Tibial nerve (tissue), 4 donors: ENCODE results near the gene KDM2B. TPM values are rescaled to one million over a fixed set of nuclear protein-coding genes. Genes with fewer than 3 reads are reported as not detected.
"Not testable (repeated sequence)": the region's sequence is repeated elsewhere in the genome, so short reads cannot be mapped to it uniquely, and the experiment has no call there.

ENCODE experiments used
- DNase-seq, 2 donors: peaks; one replicate each; pipeline ENCODE4 v3.0.0-alpha.2; 2019; ENCODE audit warnings: low spot score in 2 of 2
- H3K27ac ChIP-seq, 4 donors: fragments of 200-600 bp; sonication (generic) in 3 of 4; one replicate each; pipeline ENCODE4 v1.5.1; 2017 to 2019; ENCODE audit warnings: mild to moderate bottlenecking in 1 of 4
- H3K27me3 ChIP-seq, 2 donors: fragments of 200-600 bp; sonication (generic) in 1 of 2; one replicate each; pipeline versions ENCODE4 v1.5.1 to v1.6.0; 2017 to 2019
- H3K36me3 ChIP-seq, 3 donors: fragments of 200-600 bp; sonication (generic); one replicate each; pipeline ENCODE4 v1.5.1; 2018 to 2019
- H3K4me1 ChIP-seq, 4 donors: fragments of 200-600 bp; sonication (generic) in 3 of 4; one replicate each; pipeline ENCODE4 v1.5.1; 2017 to 2019
- H3K4me3 ChIP-seq, 4 donors: fragments of 200-600 bp; sonication (generic) in 3 of 4; one replicate each; pipeline ENCODE4 v1.5.1; 2017 to 2019; ENCODE audit warnings: mild to moderate bottlenecking in 1 of 4, moderate library complexity in 1 of 4
- H3K9me3 ChIP-seq, 4 donors: fragments of 200-600 bp; sonication (generic) in 3 of 4; one replicate each; pipeline ENCODE4 v1.5.1; 2017 to 2019
- CTCF ChIP-seq, 5 experiments: fragments of 200-600 bp in 3 of 5; fragments of 450-650 bp in 2 of 5; sonication (generic) in 3 of 5; IDR thresholded peaks; one replicate each; pipeline ENCODE4 v1.5.1; 2016 to 2019; ENCODE audit warnings: antibody characterized with exemption in 5 of 5, mild to moderate bottlenecking in 3 of 5, moderate library complexity in 2 of 5
- EP300 ChIP-seq, 2 donors: sonication (generic); formaldehyde crosslinking; IDR thresholded peaks; one replicate each; pipeline ENCODE4 v1.6.1; 2017; ENCODE audit warnings: antibody characterized with exemption in 2 of 2, mild to moderate bottlenecking in 1 of 2
- POLR2A ChIP-seq, 2 donors: fragments of 450-650 bp; IDR thresholded peaks; one replicate each; pipeline ENCODE4 v1.6.1; 2017; ENCODE audit warnings: antibody characterized with exemption in 2 of 2, mild to moderate bottlenecking in 2 of 2, moderate library complexity in 2 of 2
- WGBS, 2 donors: methylation state at CpG; one replicate each; pipeline ENCODE4 v1.1.5; 2018; 5-methylcytosine and 5-hydroxymethylcytosine counted together
- total RNA-seq, 4 donors: library from RNA; depleted of rRNA; stranded (reverse); fragments of >200 nt; gene quantifications; one replicate each; pipeline ENCODE4 v1.1.0, GENCODE V29; 2016

The KDM2B gene
- total RNA-seq, 4 donors from 2014 or later, result 15.5 to 32.2 (median 20.8) TPM

- peak overlapping the region in 2 of 4 donors; percentile 7 to 9 for H3K4me3 ChIP-seq
- H3K36me3 ChIP-seq, result no peaks in the 10 kb centered on the region
- peak in 1 of 2 donors; percentile 5 for DNase-seq
- H3K27ac ChIP-seq, result no peak overlapping the region
- H3K4me1 ChIP-seq, result peaks cover 0 to 6% (median 2%) of the 10 kb centered on the region in 4 donors
- no peaks in the 10 kb centered on the region for H3K9me3 ChIP-seq
- no peaks in the 10 kb centered on the region for H3K27me3 ChIP-seq
- TF ChIP-seq POLR2A (IDR thresholded peaks at IDR 0.05), result no peak
- TF ChIP-seq EP300 (IDR thresholded peaks at IDR 0.05), result no peak
- TF ChIP-seq CTCF (IDR thresholded peaks at IDR 0.05), result no peak
- 63 to 68% methylated on average over 10 of the region's 10 CpGs for WGBS, 2 donors
Observed at GRCh38 chr12:121391619-121392324, 189.1 kb downstream of the KDM2B start.

- no peak overlapping the region for H3K4me3 ChIP-seq
- DNase-seq, result no peak
- 78 to 88% methylated on average over 2 of the region's 2 CpGs for WGBS, 2 donors
- H3K27ac ChIP-seq, result no peak overlapping the region
- H3K4me1 ChIP-seq, result peaks cover 0 to 6% (median 2%) of the 10 kb centered on the region in 4 donors
- H3K9me3 ChIP-seq, result no peaks in the 10 kb centered on the region
- H3K36me3 ChIP-seq, result no peaks in the 10 kb centered on the region
- no peaks in the 10 kb centered on the region for H3K27me3 ChIP-seq
- TF ChIP-seq EP300 (IDR thresholded peaks at IDR 0.05) (no peak), CTCF (IDR thresholded peaks at IDR 0.05) (no peak), POLR2A (IDR thresholded peaks at IDR 0.05) (no peak)
Observed at GRCh38 chr12:121390856-121391255, 190.0 kb downstream of the KDM2B start.

GRCh38 chr12:121388421-121388981, 192.3 kb downstream of the KDM2B start:
- no peaks in the 10 kb centered on the region for H3K9me3 ChIP-seq
- 65 to 70% methylated on average over 5 of the region's 5 CpGs for WGBS, 2 donors
- no peak overlapping the region for H3K27ac ChIP-seq
- H3K36me3 ChIP-seq, result no peaks in the 10 kb centered on the region
- no peak overlapping the region for H3K4me3 ChIP-seq
- no peaks in the 10 kb centered on the region for H3K27me3 ChIP-seq
- TF ChIP-seq POLR2A (IDR thresholded peaks at IDR 0.05), result no peak
- TF ChIP-seq CTCF (IDR thresholded peaks at IDR 0.05), result no peak
- TF ChIP-seq EP300 (IDR thresholded peaks at IDR 0.05), result no peak
- H3K4me1 ChIP-seq, result peaks cover 0 to 6% (median 2%) of the 10 kb centered on the region in 4 donors
- DNase-seq, result no peak

DNA sequence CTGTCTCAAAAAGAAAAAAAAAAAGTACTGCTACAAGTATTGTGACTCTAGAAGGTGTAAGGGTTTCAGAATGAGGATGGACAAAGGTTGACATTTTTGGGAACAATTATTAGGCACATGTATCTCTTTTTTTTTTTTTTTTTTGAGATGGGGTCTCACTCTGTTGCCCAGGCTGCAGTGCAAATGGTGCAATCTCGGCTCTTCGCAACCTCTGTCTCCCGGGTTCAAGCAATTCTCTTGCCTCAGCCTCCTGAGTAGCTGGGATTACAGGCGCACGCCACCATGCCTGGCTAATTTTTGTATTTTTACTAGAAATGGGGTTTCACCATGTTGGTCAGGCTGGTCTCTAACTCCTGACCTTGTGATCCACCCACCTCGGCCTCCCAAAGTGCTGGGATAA, 195.9 kb downstream of the KDM2B start:
- H3K36me3 ChIP-seq, H3K4me3 ChIP-seq, H3K27me3 ChIP-seq, DNase-seq, H3K9me3 ChIP-seq, H3K27ac ChIP-seq, H3K4me1 ChIP-seq: not testable (repeated sequence)
- 76 to 84% methylated on average over 6 of the region's 6 CpGs for WGBS, 2 donors

DNA sequence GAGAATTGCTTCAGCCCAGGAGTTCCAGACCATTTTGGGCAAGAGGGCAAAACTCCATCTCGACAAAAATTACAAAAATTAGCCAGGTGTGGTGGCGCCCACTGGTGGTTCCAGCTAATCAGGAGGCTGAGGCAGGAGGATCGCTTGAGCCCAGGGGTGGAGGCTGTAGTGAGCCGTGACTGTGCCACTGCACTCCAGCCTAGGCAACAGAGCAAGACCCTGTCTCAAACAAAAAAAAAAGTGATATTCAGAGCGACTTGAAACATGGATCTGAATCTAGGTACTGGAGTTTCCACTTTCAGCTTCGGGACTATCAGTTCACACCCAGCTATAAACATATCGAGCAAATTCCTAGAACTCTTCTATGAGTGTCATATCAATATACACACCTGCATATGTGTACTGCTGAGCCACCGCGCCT, 197.2 kb downstream of the KDM2B start:
- DNase-seq, result no peak
- H3K4me3 ChIP-seq, result no peak overlapping the region
- no peaks in the 10 kb centered on the region for H3K36me3 ChIP-seq
- no peaks in the 10 kb centered on the region for H3K27me3 ChIP-seq
- no peaks in the 10 kb centered on the region for H3K9me3 ChIP-seq
- TF ChIP-seq POLR2A (IDR thresholded peaks at IDR 0.05) (no peak), EP300 (IDR thresholded peaks at IDR 0.05) (no peak), CTCF (IDR thresholded peaks at IDR 0.05) (no peak)
- H3K4me1 ChIP-seq, result no peaks in the 10 kb centered on the region
- H3K27ac ChIP-seq, result no peak overlapping the region
- WGBS, 2 donors, result 93 to 95% methylated on average over 9 of the region's 9 CpGs
